NCI-H1436 treated with DMSO at 0.1 percent for 48 hours (cell line): ENCODE results near the gene WFDC6.

ENCODE experiments used
- DNase-seq: peaks from one replicate; lab custom pipeline; 2025; lab: John Stamatoyannopoulos, UW

WFDC6 gene

DNA sequence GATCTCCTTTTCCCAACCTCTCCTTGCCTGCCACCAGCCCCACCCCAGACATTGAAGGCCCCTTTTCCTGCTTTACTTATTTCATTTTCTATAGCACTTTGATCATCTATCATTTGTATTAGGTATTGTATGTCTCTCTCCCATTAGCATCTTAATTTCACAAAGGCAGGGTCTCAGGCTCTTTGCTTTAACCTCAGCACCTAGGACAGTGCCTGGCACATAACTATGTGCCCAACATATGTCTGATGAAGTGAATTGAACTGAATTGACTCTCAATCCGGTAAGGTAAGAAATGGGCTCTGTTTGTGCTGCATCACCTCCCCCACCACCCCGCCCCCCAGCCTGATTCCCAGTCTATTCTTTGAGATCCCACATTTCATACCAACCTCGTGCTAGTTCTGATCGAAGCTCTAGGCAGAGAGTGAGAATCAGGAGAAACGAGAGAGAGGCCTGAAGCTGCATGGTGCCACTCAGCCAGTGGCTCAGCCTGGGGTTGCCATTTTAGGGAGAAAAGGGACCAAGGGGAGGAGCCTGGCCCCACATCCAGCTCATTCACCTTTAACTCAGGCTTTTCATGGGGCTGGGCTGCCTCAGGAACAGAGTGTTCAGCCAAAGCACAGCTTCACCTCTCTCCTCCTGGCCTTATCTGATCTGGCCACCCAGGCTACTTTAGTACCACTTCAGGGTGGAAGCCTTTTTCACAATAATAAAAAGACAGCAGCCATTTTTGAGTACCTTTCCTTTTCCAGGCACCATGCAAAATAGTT, 24.0 kb downstream of the WFDC6 start, which contains the start of gene SPINT3:
Gene SPINT3 (minus strand): TSS at position 476 of the 767 bp plus-strand sequence. CDS start 14 bp downstream, at position 462.
- DNase-seq = no peak

DNA sequence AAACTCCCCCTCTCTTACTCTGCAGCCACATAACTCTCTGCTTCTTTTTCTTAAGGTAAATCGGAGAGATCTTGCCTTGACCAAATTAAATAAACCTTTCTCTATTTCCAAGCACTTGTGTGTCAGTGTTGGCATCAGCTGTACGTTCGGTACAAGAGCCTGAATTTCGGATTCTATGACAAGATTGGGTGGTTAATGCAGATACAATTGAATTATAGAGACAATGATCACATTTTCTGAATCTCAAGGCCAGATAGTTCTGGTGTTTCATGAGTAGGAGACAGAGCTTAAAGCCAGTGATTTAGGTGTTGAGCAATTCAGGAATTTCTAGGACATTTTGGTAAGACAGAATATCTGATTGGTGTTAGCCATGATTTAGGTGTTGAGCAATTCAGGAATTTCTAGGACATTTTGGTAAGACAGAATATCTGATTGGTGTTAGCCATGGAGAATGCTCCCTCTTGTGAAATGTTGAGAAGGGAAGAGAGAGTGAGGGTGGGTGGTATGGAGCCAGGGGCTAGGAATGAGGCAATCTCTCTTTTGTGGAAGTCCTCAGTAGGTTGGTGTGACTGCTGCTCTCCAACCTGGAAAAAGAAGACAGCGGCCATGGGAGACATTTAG, 28.9 kb downstream of the WFDC6 start:
- DNase-seq = no peak

DNA sequence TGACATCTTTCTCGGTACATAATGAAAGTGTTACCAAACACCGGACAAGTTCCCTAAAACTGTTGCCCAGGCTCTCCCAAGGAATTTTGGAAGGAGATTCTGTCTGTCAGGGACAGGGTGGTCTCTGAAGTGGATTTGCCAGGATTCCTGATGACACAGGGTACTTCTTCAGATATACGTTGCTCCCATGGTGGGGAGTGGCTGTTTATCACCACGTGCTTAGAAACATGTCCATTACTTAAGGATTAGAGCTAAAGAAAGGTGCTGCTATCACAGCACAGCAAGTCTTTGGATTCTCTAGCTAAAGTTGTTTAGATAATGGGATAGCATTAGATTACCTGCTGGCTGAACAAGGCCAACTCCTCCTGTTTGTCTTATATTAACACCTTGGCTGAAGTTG, 30.2 kb downstream of the WFDC6 start:
- DNase-seq = no peak

GRCh38 chr20:45508068-45508886, 31.0 kb downstream of the WFDC6 start:
- no peak for DNase-seq

GRCh38 chr20:45507011-45507820, 32.1 kb downstream of the WFDC6 start:
- DNase-seq = no peak

DNA sequence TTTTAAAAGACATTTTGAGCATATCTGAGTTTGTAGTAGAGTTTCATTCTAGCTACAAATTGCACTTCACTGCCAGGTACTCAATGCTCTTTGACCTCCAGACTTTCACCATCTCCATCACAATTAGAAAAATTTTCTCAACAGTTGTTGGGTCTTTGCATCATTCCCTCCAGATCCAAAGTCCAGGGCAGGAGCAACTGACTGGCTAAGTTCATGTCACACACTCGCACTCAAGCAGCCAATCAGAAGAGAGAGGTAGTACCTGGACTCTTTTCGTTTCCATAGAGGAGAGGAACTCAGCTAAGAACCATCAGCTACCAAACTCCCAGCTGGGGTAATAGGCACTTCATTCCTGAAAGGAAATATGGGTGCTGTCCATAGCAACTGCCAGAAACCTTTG, 32.9 kb downstream of the WFDC6 start:
- no peak for DNase-seq

GRCh38 chr20:45503403-45503802, 35.9 kb downstream of the WFDC6 start:
- DNase-seq = no peak

DNA sequence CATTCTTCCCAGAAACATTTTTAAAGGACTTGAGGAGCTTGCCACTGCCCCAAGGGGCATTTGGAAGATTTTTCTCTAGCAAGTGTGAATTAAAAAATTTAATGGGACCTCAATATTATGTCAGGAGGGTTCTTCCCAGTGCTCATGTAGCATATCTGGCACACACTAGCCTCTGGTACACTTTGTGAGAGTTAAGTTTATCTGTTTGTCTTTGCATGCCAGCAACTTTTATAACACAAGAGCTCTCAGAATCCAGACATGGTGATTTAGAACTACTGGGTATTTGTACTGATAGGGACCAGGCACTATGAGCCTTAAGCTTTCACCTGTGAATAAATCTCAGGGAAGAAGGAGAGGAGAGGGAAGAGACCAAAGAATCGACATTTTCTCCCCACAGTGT, 36.7 kb downstream of the WFDC6 start:
- DNase-seq = no peak

GRCh38 chr20:45501600-45501999, 37.7 kb downstream of the WFDC6 start:
- DNase-seq = no peak

GRCh38 chr20:45500022-45500421, 39.3 kb downstream of the WFDC6 start:
- no peak for DNase-seq

GRCh38 chr20:45497971-45498494, 41.2 kb downstream of the WFDC6 start:
- DNase-seq = no peak

- DNase-seq = no peak
These were observed 43.1 kb downstream of the WFDC6 start for GRCh38 chr20:45496166-45496565.

DNA sequence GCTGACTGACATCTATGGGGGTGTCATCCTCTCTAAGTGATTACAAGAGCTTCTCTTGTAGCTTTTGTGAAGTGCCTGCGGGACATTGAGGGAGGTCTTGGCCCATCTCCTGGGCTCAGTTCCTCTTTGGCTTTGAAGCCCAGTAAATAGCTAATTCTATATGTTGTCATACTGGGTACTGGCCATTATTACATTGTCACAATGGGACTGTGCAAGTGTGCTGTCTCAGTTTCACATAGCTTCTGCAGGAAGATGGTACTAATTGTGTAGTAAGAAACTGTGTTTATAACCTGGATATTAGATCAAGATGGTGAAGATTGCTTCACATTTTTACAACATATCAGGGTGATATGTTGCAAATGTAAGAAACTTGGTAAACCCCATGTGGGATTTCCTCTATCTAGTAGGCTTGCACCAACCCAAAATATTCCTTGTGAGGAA, 43.8 kb downstream of the WFDC6 start:
- DNase-seq = no peak

GRCh38 chr20:45489083-45489531, 50.2 kb downstream of the WFDC6 start:
- no peak for DNase-seq

GRCh38 chr20:45487231-45487635, 52.0 kb downstream of the WFDC6 start:
- DNase-seq = no peak

DNA sequence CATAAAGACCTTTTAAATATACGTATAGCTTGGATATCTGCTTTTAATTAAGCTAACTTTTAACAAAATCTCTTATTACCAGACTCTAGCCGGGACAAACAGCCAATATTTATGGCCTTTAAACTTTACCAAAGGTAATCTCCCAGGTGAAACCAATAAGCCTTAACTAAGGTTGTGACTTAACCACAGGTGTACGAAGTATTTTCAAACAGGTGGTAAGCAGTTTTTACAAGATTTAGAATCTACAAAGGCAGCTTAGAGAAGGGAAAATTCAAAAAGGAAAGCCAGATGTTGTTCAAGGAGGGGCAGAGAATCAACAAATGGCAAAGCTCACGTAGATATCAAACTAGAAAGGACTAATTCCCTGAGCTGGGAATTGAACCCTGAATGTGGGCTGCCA, 53.9 kb downstream of the WFDC6 start:
- DNase-seq = no peak

DNA sequence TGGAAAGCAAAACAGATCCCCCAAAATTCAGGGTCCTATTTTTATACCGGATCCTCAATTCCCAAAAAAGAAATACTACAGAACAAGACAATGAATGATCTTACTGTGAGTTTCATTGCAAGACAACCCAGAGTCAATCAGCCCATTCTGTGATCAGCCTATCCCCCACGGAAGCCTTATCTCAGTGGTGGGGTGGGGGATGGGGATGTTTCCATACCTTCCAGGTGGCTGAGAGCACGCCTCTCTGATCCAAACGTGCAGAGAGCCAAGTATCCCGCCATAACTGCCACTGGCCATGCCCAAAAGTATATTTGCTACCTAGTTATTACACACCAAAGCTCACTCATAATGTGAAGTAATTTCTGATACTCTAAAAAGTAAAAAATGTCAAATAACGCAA, 54.6 kb downstream of the WFDC6 start:
- DNase-seq = no peak
